Activated naive CD8-positive, alpha-beta T cell treated with anti-CD3 and anti-CD28 coated beads, Interleukin-2, amount 50 U/mL, for 24 hours (primary cell): ENCODE measurements around the gene MAD1L1.
"Not testable (repeated sequence)": the region's sequence is repeated elsewhere in the genome, so short reads cannot be mapped to it uniquely, and the experiment has no call there.

Source experiments
- ATAC-seq: fragments of 150-1000 bp; cut with Tn5 transposase; one replicate; pipeline ENCODE4 v1.10.0; 2021
- DNase-seq: peaks from one replicate; pipeline ENCODE4 v3.0.0; 2021
- H3K27ac Mint-ChIP-seq: one replicate; pipeline ENCODE4 v1.8.0; 2021; ENCODE audit warnings: mild to moderate bottlenecking, mixed read lengths
- H3K27me3 Mint-ChIP-seq: one replicate; pipeline ENCODE4 v1.8.0; 2021; ENCODE audit warnings: mixed read lengths
- H3K36me3 Mint-ChIP-seq: one replicate; pipeline ENCODE4 v1.8.0; 2021; ENCODE audit warnings: low read depth, mixed read lengths
- H3K4me1 Mint-ChIP-seq: one replicate; pipeline ENCODE4 v1.8.0; 2021; ENCODE audit warnings: mixed read lengths
- H3K4me3 Mint-ChIP-seq: one replicate; pipeline ENCODE4 v1.8.0; 2021; ENCODE audit warnings: mild to moderate bottlenecking, moderate library complexity, mixed read lengths
- H3K9me3 Mint-ChIP-seq: one replicate; pipeline ENCODE4 v1.8.0; 2021; ENCODE audit warnings: mixed read lengths

MAD1L1 gene

GRCh38 chr7:1824151-1824881 is 408.4 kb downstream of the MAD1L1 start:
- peak overlapping the region; percentile 29 for H3K4me3 Mint-ChIP-seq

GRCh38 chr7:1823376-1824150 is 409.2 kb downstream of the MAD1L1 start:
- Mint-ChIP-seq H3K36me3 (peaks cover 2% of the 10 kb centered on the region), H3K27me3 (no peaks in the 10 kb centered on the region), H3K4me3 (no peak overlapping the region), H3K27ac (no peak overlapping the region), H3K9me3 (peaks cover under 1% of the 10 kb centered on the region), H3K4me1 (peaks cover 35% of the 10 kb centered on the region)
- ATAC-seq, result no peak
- DNase-seq, result no peak

More at GRCh38 chr7:1824151-1824881, 408.4 kb downstream of the MAD1L1 start:
- not testable (repeated sequence) for H3K36me3 Mint-ChIP-seq, H3K27me3 Mint-ChIP-seq, H3K9me3 Mint-ChIP-seq, ATAC-seq
- Mint-ChIP-seq H3K4me1 (peaks cover 29% of the 10 kb centered on the region), H3K27ac (peak overlapping the region; percentile 68)
- peak; percentile 57 for DNase-seq

- peak overlapping the region; percentile 62 for H3K27ac Mint-ChIP-seq
- peak overlapping the region; percentile 30 for H3K4me3 Mint-ChIP-seq
- DNase-seq (peak; percentile 35), ATAC-seq (peak; percentile 44)
- no peaks in the 10 kb centered on the region for H3K9me3 Mint-ChIP-seq
- no peaks in the 10 kb centered on the region for H3K27me3 Mint-ChIP-seq
- no peaks in the 10 kb centered on the region for H3K36me3 Mint-ChIP-seq
- peaks cover 37% of the 10 kb centered on the region for H3K4me1 Mint-ChIP-seq
These were observed 413.4 kb downstream of the MAD1L1 start for GRCh38 chr7:1819259-1819841.

DNA sequence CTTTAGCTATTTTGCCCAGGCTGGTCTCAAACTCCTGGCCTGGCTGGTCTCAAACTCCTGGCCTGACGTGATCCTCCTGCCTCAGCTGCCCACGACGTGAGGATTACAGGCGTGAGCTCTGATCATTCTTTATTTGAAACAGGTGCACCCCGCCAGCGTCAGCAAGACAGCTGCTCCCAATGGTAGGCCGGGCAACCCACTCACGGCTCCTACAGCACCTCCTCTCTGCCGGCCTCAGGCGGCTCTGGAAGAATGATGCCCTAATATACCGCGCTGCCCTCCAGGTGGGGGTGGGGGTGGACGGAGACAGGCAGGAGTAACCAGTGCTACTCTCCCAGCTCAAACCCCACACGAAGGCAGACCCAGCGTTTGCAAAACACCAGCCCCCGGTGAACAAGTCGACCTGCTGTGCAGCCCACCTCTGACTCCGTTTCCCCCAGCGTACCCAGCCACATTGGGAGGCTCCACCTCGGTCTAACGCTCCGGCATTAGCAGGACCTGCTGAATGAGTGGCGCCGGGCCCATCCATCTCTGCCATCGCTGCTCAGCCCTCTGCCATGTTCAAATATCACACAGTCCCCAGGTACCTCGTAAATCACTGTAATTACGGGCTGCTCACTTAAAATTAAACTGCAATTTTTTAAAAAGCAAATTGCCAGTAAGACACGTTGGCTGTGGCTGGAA is 414.0 kb downstream of the MAD1L1 start:
- Mint-ChIP-seq H3K4me3 (peak overlapping the region; percentile 14), H3K27me3 (no peaks in the 10 kb centered on the region), H3K4me1 (peaks cover 32% of the 10 kb centered on the region), H3K27ac (no peak overlapping the region), H3K36me3 (no peaks in the 10 kb centered on the region), H3K9me3 (no peaks in the 10 kb centered on the region)
- ATAC-seq, result no peak
- DNase-seq, result no peak

DNA sequence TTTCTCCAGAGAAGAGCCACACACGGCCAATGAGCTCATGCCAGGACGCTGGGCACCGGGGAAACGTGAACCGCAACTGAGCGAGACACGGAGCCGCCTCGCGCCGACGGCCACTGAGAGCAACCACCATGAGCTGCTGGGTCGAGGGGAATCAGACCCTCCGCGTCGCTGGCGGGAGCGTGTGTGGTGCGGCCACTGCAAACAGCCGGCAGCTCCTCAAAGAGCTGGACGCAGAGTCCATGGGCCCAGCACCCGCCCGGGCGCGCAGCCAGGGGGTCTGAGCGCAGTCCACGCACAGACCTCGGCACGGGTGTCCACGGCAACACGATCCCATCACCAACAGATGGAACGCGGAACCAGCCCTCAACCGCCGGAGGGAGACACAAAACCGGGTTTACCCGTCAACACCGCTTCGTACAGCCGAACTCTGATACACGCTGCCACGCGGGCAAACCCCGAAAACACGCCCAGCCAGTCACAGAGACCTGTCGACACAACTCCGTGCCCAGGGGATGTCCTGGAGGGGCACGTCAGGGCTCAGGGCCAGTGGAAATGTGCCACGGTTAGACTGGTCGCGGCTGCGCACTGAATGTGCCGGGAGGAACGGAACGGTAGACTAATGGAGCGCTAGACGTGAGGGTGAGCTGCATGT is 415.6 kb downstream of the MAD1L1 start:
- ATAC-seq, result no peak
- DNase-seq, result no peak
- Mint-ChIP-seq H3K27ac (no peak overlapping the region), H3K36me3 (no peaks in the 10 kb centered on the region), H3K27me3 (no peaks in the 10 kb centered on the region), H3K9me3 (no peaks in the 10 kb centered on the region), H3K4me1 (peaks cover 27% of the 10 kb centered on the region), H3K4me3 (no peak overlapping the region)

- H3K4me1 Mint-ChIP-seq, result peaks cover 27% of the 10 kb centered on the region
- DNase-seq, H3K27me3 Mint-ChIP-seq, H3K4me3 Mint-ChIP-seq, ATAC-seq, H3K27ac Mint-ChIP-seq, H3K36me3 Mint-ChIP-seq, H3K9me3 Mint-ChIP-seq: not testable (repeated sequence)
These were observed 416.3 kb downstream of the MAD1L1 start for GRCh38 chr7:1816451-1816850.

GRCh38 chr7:1815551-1816281 is 417.0 kb downstream of the MAD1L1 start:
- DNase-seq, H3K9me3 Mint-ChIP-seq, H3K27ac Mint-ChIP-seq, H3K36me3 Mint-ChIP-seq, ATAC-seq, H3K4me3 Mint-ChIP-seq, H3K27me3 Mint-ChIP-seq: not testable (repeated sequence)
- peaks cover 27% of the 10 kb centered on the region for H3K4me1 Mint-ChIP-seq

- H3K9me3 Mint-ChIP-seq, result no peaks in the 10 kb centered on the region
- no peak overlapping the region for H3K27ac Mint-ChIP-seq
- H3K4me3 Mint-ChIP-seq, result no peak overlapping the region
- DNase-seq, result no peak
- no peaks in the 10 kb centered on the region for H3K36me3 Mint-ChIP-seq
- ATAC-seq, result no peak
- H3K27me3 Mint-ChIP-seq, result no peaks in the 10 kb centered on the region
- H3K4me1 Mint-ChIP-seq, result peaks cover 25% of the 10 kb centered on the region
These were observed 417.7 kb downstream of the MAD1L1 start for GRCh38 chr7:1815051-1815481.

DNA sequence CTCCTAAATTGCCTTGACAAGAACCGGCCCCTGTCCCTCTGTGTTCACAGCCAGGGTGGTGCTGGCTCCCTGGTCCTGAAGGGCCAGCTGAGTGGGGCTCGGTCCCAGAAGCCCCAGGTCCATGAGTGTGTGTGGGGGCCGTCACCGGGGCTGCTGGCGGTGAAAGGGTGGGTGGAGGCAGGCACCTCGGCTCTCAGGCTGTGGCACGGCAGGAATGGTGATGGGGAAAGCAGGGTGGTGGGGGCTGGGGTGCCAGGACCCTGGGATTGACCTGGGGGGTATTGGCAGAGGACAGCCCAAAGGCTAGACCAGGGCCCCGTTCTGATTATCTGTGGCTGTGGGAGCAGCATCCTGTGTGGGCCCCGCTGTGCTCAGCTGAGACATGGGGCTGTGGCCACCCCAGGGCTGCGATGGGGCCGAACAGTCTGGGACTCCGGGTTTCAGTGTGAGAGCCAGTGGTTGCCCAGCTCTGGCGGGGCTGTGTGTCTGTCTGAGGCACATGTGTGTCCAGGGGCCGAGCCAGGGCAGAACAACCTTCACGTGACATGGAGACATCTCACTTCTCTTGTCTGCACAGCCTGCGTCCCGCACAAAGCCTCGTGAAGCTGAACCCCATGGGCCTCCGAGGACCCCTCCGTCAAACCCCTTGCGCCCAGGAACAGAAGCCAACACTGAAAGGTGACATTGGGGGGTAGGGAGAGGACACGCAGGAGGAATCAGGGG is 418.5 kb downstream of the MAD1L1 start:
- Mint-ChIP-seq H3K27me3 (no peaks in the 10 kb centered on the region), H3K9me3 (no peaks in the 10 kb centered on the region), H3K36me3 (no peaks in the 10 kb centered on the region), H3K4me1 (peaks cover 17% of the 10 kb centered on the region), H3K4me3 (no peak overlapping the region), H3K27ac (no peak overlapping the region)
- no peak for DNase-seq
- ATAC-seq, result no peak

DNA sequence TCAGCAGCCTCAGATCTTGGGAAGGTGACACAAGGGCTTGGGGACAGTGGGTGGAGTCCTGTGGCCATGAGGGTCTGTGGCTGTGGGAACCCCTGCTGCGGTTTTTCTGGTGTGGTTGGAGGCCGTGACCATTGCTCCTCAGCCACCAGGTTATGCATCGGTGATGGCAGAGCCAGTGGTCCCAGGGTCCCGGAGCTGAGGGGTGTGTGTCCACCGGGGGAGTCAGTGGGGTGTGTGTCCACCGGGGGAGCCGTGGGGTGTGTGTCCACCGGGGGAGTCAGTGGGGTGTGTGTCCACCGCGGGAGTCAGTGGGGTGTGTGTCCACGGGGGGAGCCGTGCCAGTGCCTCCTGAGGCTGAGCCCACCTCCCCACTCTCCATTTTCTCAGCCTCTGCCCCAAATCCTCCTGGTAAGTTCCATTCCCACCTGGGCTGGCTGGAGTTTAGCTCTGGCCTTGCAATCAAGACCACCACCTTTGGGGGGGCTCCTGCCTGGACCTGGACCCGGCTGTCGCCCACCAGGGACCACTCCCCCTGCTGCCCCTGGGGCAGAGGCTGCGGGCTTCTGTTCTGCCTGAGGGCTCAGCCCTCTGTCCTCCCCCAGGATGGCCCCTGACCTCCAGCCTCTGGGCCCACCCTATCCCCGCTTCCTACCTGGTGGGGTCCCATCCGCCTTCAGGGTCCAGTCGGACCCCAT is 419.2 kb downstream of the MAD1L1 start:
- no peaks in the 10 kb centered on the region for H3K27me3 Mint-ChIP-seq
- no peak for DNase-seq
- no peak for ATAC-seq
- H3K4me1 Mint-ChIP-seq, result peaks cover 11% of the 10 kb centered on the region
- no peaks in the 10 kb centered on the region for H3K9me3 Mint-ChIP-seq
- no peak overlapping the region for H3K27ac Mint-ChIP-seq
- H3K4me3 Mint-ChIP-seq, result no peak overlapping the region
- no peaks in the 10 kb centered on the region for H3K36me3 Mint-ChIP-seq

DNA sequence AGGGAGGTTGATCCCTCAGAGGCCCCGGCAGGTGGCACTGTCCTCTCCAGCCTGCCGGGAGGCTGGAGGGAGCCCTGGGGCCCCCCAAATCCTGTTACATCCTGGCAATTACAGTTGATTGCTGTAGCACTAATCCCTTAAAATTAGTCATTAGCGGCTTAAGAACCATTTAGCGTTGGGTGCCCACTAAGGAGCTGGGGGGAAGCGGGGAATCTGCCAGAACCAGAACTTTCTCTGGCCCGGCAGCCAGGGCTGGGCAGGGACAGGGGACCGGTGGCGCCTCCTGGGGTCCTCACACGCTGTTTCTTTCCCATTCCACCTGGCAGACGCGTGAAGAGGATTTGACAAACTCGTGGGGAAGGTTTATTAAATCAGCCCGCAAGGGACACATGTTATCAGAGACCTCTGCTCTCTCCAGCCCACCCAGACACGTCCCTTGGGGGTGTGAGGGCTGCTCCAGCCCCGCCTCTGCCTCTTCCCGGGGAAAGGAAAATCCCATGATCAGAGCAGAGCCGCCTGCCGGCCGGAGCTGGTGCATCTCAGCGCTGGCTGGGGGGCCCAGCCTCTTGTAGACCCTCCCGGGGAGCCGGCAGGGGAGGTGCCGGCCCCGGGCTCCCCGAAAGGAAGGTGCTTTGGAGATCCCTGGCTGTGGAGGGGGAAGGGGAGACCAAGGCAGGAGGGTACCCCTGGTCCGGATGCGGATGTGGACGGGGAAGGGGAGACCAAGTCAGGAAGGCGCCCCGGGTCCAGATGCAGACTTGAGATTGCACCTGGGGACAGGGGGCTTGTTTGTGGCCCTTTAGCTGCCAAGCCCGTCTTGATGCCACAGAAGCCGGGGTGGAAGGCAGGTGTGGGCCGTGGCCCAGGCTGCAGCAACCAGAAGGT is 420.0 kb downstream of the MAD1L1 start:
- Mint-ChIP-seq H3K9me3 (no peaks in the 10 kb centered on the region), H3K36me3 (no peaks in the 10 kb centered on the region), H3K27me3 (no peaks in the 10 kb centered on the region), H3K4me1 (peaks cover 3% of the 10 kb centered on the region), H3K4me3 (no peak overlapping the region), H3K27ac (no peak overlapping the region)
- DNase-seq (no peak), ATAC-seq (no peak)

DNA sequence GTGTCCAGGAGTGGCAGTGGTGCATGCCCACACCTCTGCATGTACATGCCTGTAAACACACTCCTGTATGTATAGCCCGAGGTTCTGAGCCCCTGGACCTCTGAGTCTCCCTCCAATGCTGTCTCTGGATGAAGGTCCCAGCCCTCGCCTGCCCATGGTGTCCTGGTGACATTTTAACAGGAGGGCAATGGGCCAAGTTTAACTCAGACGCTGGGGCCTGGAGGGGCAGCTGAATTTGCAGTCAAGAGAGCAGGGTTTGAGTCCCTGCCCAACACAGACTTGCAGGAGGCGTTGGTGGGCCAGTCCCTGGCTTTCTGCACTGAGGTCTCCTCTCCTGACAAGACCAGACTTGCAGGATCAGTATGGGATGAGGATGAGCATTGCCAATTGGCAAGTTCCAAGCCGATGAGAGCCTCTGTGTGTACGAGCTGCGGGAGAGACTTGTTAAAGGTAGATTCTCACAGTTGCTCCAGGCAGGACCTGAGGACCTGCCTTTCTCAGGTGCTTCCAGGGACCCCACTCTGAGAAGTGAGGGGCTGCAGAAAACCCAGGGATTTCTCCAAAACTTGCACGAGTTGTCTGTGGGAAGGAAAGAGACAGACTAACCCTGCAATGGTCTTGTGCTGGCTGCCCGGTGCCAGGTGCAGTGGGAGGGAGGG is 420.8 kb downstream of the MAD1L1 start:
- no peak for DNase-seq
- ATAC-seq, result no peak
- no peaks in the 10 kb centered on the region for H3K36me3 Mint-ChIP-seq

More for the DNA sequence above, 420.8 kb downstream of the MAD1L1 start:
- no peak overlapping the region for H3K4me3 Mint-ChIP-seq
- H3K9me3 Mint-ChIP-seq, result no peaks in the 10 kb centered on the region
- peaks cover 2% of the 10 kb centered on the region for H3K4me1 Mint-ChIP-seq
- no peak overlapping the region for H3K27ac Mint-ChIP-seq
- H3K27me3 Mint-ChIP-seq, result no peaks in the 10 kb centered on the region
